SU-DHL-6 (cell line): ENCODE data around the gene CYP26C1.
"Not testable (repeated sequence)": the region's sequence is repeated elsewhere in the genome, so short reads cannot be mapped to it uniquely, and the experiment has no call there.

Source experiments
- H2AFZ ChIP-seq: fragments of 200-600 bp; sonication (generic); 2 replicates; pipeline ENCODE4 v1.6.1; 2014; ENCODE audit warnings: low read depth, mild to moderate bottlenecking, moderate library complexity, mixed read lengths, antibody characterized with exemption, low read length; ENCODE audit not compliant: severe bottlenecking
- H3F3A ChIP-seq: fragments of 200-600 bp; shearing (Covaris generic); 2 replicates; pipeline ENCODE4 v1.6.0; 2016; ENCODE audit warnings: antibody characterized with exemption, mild to moderate bottlenecking; ENCODE audit not compliant: insufficient read depth
- H3K27ac ChIP-seq: fragments of 200-600 bp; sonication (generic); 2 replicates; pipeline ENCODE4 v1.5.1; 2016; ENCODE audit warnings: low read depth, mild to moderate bottlenecking, low read length, moderate library complexity, mixed read lengths
- H3K27me3 ChIP-seq: fragments of 200-600 bp; sonication (generic), shearing (Covaris generic); 2 replicates; pipeline ENCODE4 v1.6.0; 2014; ENCODE audit warnings: mild to moderate bottlenecking, low read length
- H3K36me3 ChIP-seq: fragments of 200-600 bp; sonication (generic); 2 replicates; pipeline ENCODE4 v1.6.1; 2014; ENCODE audit warnings: mild to moderate bottlenecking, low read length, mixed read lengths
- H3K4me2 ChIP-seq: fragments of 300-600, 200-600 bp; shearing (Covaris generic), sonication (generic); 2 replicates; pipeline ENCODE4 v1.6.0; 2014; ENCODE audit warnings: low read length, low read depth, mild to moderate bottlenecking; ENCODE audit not compliant: poor library complexity, severe bottlenecking
- H3K4me3 ChIP-seq: fragments of 200-600 bp; sonication (generic); 2 replicates; pipeline ENCODE4 v1.5.1; 2014; ENCODE audit warnings: antibody characterized with exemption, low read length, mild to moderate bottlenecking, mixed read lengths; ENCODE audit not compliant: insufficient read depth, poor library complexity, severe bottlenecking
- H3K79me2 ChIP-seq: fragments of 200-600 bp; sonication (generic); 2 replicates; pipeline ENCODE4 v1.6.1; 2014; ENCODE audit warnings: mild to moderate bottlenecking, low read length, moderate library complexity; ENCODE audit not compliant: insufficient read depth
- H3K9ac ChIP-seq: fragments of 200-600 bp; sonication (generic); 2 replicates; pipeline ENCODE4 v1.7.0; 2014; ENCODE audit warnings: mild to moderate bottlenecking, low read length
- H3K9me2 ChIP-seq: fragments of 200-600 bp; sonication (generic); replicated peaks from 2 replicates; pipeline ENCODE4 v1.6.1; 2014; ENCODE audit warnings: low read length; ENCODE audit not compliant: insufficient read depth
- H3K9me3 ChIP-seq: fragments of 200-600 bp; sonication (generic); 2 replicates; pipeline ENCODE4 v1.6.1; 2014; ENCODE audit warnings: low read length, mixed read lengths; ENCODE audit not compliant: insufficient read depth
- H4K20me1 ChIP-seq: fragments of 200-600 bp; sonication (generic); 2 replicates; pipeline ENCODE4 v1.6.1; 2014; ENCODE audit warnings: low read depth, mild to moderate bottlenecking, antibody characterized with exemption, low read length, moderate library complexity, mixed read lengths
- EZH2phosphoT487 ChIP-seq: fragments of 200-600 bp; sonication (generic), shearing (Covaris generic); conservative IDR thresholded peaks from 2 replicates; pipeline ENCODE4 v1.6.1; 2018; ENCODE audit warnings: mild to moderate bottlenecking, antibody characterized with exemption, low read length, moderate library complexity, mixed read lengths
- TF ChIP-seq, protein P1 (sequence below): fragments of 200-600 bp; sonication (generic); IDR thresholded peaks from one replicate; pipeline ENCODE4 v1.5.1; 2017; ENCODE audit warnings: antibody characterized with exemption, mild to moderate bottlenecking, low read length, moderate library complexity; ENCODE audit not compliant: insufficient read depth, poor library complexity, severe bottlenecking

CYP26C1 gene

GRCh38 chr10:93099670-93100069 is 39.1 kb downstream of the CYP26C1 start:
- H3K27ac ChIP-seq: no peak overlapping the region
- no peak overlapping the region for H3K4me2 ChIP-seq
- no peaks in the 10 kb centered on the region for H3K79me2 ChIP-seq
- no peak overlapping the region for H2AFZ ChIP-seq
- no peaks in the 10 kb centered on the region for H4K20me1 ChIP-seq
- no peak overlapping the region for H3K4me3 ChIP-seq
- H3K9ac ChIP-seq: no peak overlapping the region
- no peaks in the 10 kb centered on the region for H3K9me3 ChIP-seq
- H3K27me3 ChIP-seq: no peaks in the 10 kb centered on the region
- H3F3A ChIP-seq: no peaks in the 10 kb centered on the region
- TF ChIP-seq, protein P1, sequence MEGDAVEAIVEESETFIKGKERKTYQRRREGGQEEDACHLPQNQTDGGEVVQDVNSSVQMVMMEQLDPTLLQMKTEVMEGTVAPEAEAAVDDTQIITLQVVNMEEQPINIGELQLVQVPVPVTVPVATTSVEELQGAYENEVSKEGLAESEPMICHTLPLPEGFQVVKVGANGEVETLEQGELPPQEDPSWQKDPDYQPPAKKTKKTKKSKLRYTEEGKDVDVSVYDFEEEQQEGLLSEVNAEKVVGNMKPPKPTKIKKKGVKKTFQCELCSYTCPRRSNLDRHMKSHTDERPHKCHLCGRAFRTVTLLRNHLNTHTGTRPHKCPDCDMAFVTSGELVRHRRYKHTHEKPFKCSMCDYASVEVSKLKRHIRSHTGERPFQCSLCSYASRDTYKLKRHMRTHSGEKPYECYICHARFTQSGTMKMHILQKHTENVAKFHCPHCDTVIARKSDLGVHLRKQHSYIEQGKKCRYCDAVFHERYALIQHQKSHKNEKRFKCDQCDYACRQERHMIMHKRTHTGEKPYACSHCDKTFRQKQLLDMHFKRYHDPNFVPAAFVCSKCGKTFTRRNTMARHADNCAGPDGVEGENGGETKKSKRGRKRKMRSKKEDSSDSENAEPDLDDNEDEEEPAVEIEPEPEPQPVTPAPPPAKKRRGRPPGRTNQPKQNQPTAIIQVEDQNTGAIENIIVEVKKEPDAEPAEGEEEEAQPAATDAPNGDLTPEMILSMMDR: no peak
- no peak for TF ChIP-seq EZH2phosphoT487
- no peaks in the 10 kb centered on the region for H3K36me3 ChIP-seq
- no peaks in the 10 kb centered on the region for H3K9me2 ChIP-seq

DNA sequence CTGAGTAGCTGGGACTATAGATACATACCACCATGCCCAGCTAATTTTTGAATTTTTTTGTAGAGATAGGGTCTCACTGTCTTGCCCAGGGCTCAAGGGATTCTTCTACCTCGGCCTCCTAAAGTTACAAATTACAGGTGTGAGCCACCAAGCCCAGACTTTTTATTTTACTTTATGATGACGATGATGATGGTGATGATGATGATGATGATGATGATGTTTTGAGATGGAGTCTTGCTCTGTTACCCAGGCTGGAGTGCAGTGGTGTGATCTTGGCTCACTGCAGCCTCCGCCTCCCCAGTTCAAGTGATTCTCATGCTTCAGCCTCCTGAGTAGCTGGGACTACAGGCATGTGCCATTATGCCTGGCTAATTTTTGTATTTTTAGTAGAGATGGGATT is 40.5 kb downstream of the CYP26C1 start:
- not testable (repeated sequence) for H3K9me3 ChIP-seq, H3K27ac ChIP-seq, H3K27me3 ChIP-seq, H3K79me2 ChIP-seq, H3F3A ChIP-seq, H3K36me3 ChIP-seq, H3K4me3 ChIP-seq, H4K20me1 ChIP-seq, H3K9me2 ChIP-seq, H2AFZ ChIP-seq, H3K9ac ChIP-seq, H3K4me2 ChIP-seq

- Histone ChIP-seq H3K36me3 (no peaks in the 10 kb centered on the region), H3K9me2 (no peaks in the 10 kb centered on the region), H3K4me2 (no peak overlapping the region), H3K4me3 (no peak overlapping the region), H3K79me2 (no peaks in the 10 kb centered on the region), H3K27ac (no peak overlapping the region), H3K9ac (no peak overlapping the region), H3K9me3 (no peaks in the 10 kb centered on the region), H4K20me1 (no peaks in the 10 kb centered on the region), H2AFZ (no peak overlapping the region), H3F3A (no peaks in the 10 kb centered on the region), H3K27me3 (no peaks in the 10 kb centered on the region)
- TF ChIP-seq, protein P1: no peak
- TF ChIP-seq EZH2phosphoT487: no peak
These were observed 43.4 kb downstream of the CYP26C1 start for GRCh38 chr10:93103953-93104352.

GRCh38 chr10:93106631-93107072 is 46.1 kb downstream of the CYP26C1 start:
- Histone ChIP-seq H3F3A (no peaks in the 10 kb centered on the region), H3K4me3 (no peak overlapping the region), H3K27ac (no peak overlapping the region)

More at GRCh38 chr10:93106631-93107072, 46.1 kb downstream of the CYP26C1 start:
- TF ChIP-seq, protein P1: no peak
- TF ChIP-seq EZH2phosphoT487: no peak
- no peaks in the 10 kb centered on the region for H3K79me2 ChIP-seq
- H3K9me2 ChIP-seq: no peaks in the 10 kb centered on the region
- H4K20me1 ChIP-seq: no peaks in the 10 kb centered on the region
- no peaks in the 10 kb centered on the region for H3K27me3 ChIP-seq
- H2AFZ ChIP-seq: no peak overlapping the region
- no peak overlapping the region for H3K9ac ChIP-seq
- no peaks in the 10 kb centered on the region for H3K36me3 ChIP-seq
- no peaks in the 10 kb centered on the region for H3K9me3 ChIP-seq
- H3K4me2 ChIP-seq: no peak overlapping the region
